Nephron (organoid): ENCODE data around the gene CHMP2A.

Experiments
- H3K27ac Mint-ChIP-seq, 3 experiments: 2 replicates each; pipeline ENCODE4 v1.8.0; 2020; ENCODE audit warnings: mixed read lengths in 3 of 3, mild to moderate bottlenecking in 2 of 3, moderate library complexity in 1 of 3
- H3K27me3 Mint-ChIP-seq: 2 replicates; pipeline ENCODE4 v1.8.0; 2021; ENCODE audit warnings: low read depth, mild to moderate bottlenecking, moderate library complexity, mixed read lengths
- H3K36me3 Mint-ChIP-seq: 2 replicates; pipeline ENCODE4 v1.8.0; 2020; ENCODE audit warnings: low read depth, mixed read lengths
- H3K4me1 Mint-ChIP-seq: 2 replicates; pipeline ENCODE4 v1.8.0; 2020; ENCODE audit warnings: mixed read lengths
- H3K4me3 Mint-ChIP-seq, 3 experiments: 2 replicates each; pipeline ENCODE4 v1.8.0; 2020; ENCODE audit warnings: mild to moderate bottlenecking in 3 of 3, mixed read lengths in 3 of 3, moderate library complexity in 2 of 3
- H3K9me3 Mint-ChIP-seq: 2 replicates; pipeline ENCODE4 v1.8.0; 2020; ENCODE audit warnings: mixed read lengths
- CTCF ChIP-seq, 3 experiments: fragments of 200-600 bp; sonication (generic); IDR thresholded peaks; one replicate each; pipeline ENCODE4 v1.5.0; 2021; ENCODE audit warnings: antibody characterized with exemption in 3 of 3; ENCODE audit not compliant: unreplicated experiment in 3 of 3

The CHMP2A gene

GRCh38 chr19:58573658-58574164 is 18.8 kb upstream of the CHMP2A start:
- no peak for TF ChIP-seq CTCF (IDR thresholded peaks at IDR 0.05; ENCODE audit: unreplicated experiment in 3 of 3)
- H3K4me1 Mint-ChIP-seq = peaks cover 27% of the 10 kb centered on the region
- H3K4me3 Mint-ChIP-seq = peak overlapping the region; percentile 91 to 95 (median 92)
- H3K36me3 Mint-ChIP-seq = peaks cover 6% of the 10 kb centered on the region
- no peaks in the 10 kb centered on the region for H3K9me3 Mint-ChIP-seq
- H3K27ac Mint-ChIP-seq = peak overlapping the region; percentile 95 to 99 (median 98)
- H3K27me3 Mint-ChIP-seq = no peaks in the 10 kb centered on the region

- peak in 2 of 3 experiments; percentile 13 to 15 for TF ChIP-seq CTCF (IDR thresholded peaks at IDR 0.05; ENCODE audit: unreplicated experiment in 3 of 3)
- H3K27ac Mint-ChIP-seq = peak within 1 kb of the TSS; percentile 95 to 99 (median 98)
- no peaks in the 10 kb centered on the region for H3K9me3 Mint-ChIP-seq
- H3K27me3 Mint-ChIP-seq = no peaks in the 10 kb centered on the region
- H3K4me3 Mint-ChIP-seq = peak within 1 kb of the TSS; percentile 91 to 95 (median 92)
- peaks cover 23% of the 10 kb centered on the region for H3K4me1 Mint-ChIP-seq
- peaks cover 6% of the 10 kb centered on the region for H3K36me3 Mint-ChIP-seq
Observed at GRCh38 chr19:58572818-58573657, 18.1 kb upstream of the CHMP2A start, which contains the start of gene MZF1. MZF1 (minus strand) TSS chr19:58573335; CDS start chr19:58571389, 1,946 bp downstream.

GRCh38 chr19:58572026-58572817 is 17.3 kb upstream of the CHMP2A start:
- Mint-ChIP-seq H3K4me3 (peak overlapping the region; percentile 91 to 95 (median 92)), H3K4me1 (peaks cover 23% of the 10 kb centered on the region), H3K9me3 (no peaks in the 10 kb centered on the region), H3K27ac (peak overlapping the region; percentile 95 to 99 (median 98)), H3K27me3 (no peaks in the 10 kb centered on the region), H3K36me3 (peaks cover 6% of the 10 kb centered on the region)
- no peak for TF ChIP-seq CTCF (IDR thresholded peaks at IDR 0.05; ENCODE audit: unreplicated experiment in 3 of 3)

GRCh38 chr19:58571575-58571947 is 16.7 kb upstream of the CHMP2A start:
- H3K36me3 Mint-ChIP-seq = peaks cover 6% of the 10 kb centered on the region
- peak overlapping the region; percentile 39 to 99 (median 95) for H3K27ac Mint-ChIP-seq
- H3K9me3 Mint-ChIP-seq = no peaks in the 10 kb centered on the region
- peaks cover 23% of the 10 kb centered on the region for H3K4me1 Mint-ChIP-seq
- no peak for TF ChIP-seq CTCF (IDR thresholded peaks at IDR 0.05; ENCODE audit: unreplicated experiment in 3 of 3)
- H3K27me3 Mint-ChIP-seq = no peaks in the 10 kb centered on the region
- H3K4me3 Mint-ChIP-seq = peak overlapping the region; percentile 91 to 95 (median 92)

- Mint-ChIP-seq H3K27ac (no peak overlapping the region), H3K27me3 (no peaks in the 10 kb centered on the region), H3K4me1 (peaks cover 21% of the 10 kb centered on the region), H3K4me3 (peak overlapping the region in 2 of 3 experiments; percentile 92 to 95), H3K9me3 (no peaks in the 10 kb centered on the region), H3K36me3 (peaks cover 6% of the 10 kb centered on the region)
- TF ChIP-seq CTCF (IDR thresholded peaks at IDR 0.05; ENCODE audit: unreplicated experiment in 3 of 3) = no peak
Observed at GRCh38 chr19:58570770-58571574, 16.1 kb upstream of the CHMP2A start.
